Stimulated activated CD8-positive, alpha-beta memory T cell treated with anti-CD3 and anti-CD28 coated beads, Interleukin-2, amount 100 ng/mL, for 48 hours (primary cell): Measurements from ENCODE around the gene CD81.
A peak's percentile ranks its signal among the peaks of the same experiment; 100 is the strongest.
"Not testable (repeated sequence)": the region's sequence is repeated elsewhere in the genome, so short reads cannot be mapped to it uniquely, and the experiment has no call there.

Experiments used
- DNase-seq, 2 donors: peaks; one replicate each; pipeline ENCODE4 v3.0.0-alpha.2; 2020; ENCODE audit warnings: low read depth in 2 of 2

The CD81 gene, protein sequence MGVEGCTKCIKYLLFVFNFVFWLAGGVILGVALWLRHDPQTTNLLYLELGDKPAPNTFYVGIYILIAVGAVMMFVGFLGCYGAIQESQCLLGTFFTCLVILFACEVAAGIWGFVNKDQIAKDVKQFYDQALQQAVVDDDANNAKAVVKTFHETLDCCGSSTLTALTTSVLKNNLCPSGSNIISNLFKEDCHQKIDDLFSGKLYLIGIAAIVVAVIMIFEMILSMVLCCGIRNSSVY

DNA sequence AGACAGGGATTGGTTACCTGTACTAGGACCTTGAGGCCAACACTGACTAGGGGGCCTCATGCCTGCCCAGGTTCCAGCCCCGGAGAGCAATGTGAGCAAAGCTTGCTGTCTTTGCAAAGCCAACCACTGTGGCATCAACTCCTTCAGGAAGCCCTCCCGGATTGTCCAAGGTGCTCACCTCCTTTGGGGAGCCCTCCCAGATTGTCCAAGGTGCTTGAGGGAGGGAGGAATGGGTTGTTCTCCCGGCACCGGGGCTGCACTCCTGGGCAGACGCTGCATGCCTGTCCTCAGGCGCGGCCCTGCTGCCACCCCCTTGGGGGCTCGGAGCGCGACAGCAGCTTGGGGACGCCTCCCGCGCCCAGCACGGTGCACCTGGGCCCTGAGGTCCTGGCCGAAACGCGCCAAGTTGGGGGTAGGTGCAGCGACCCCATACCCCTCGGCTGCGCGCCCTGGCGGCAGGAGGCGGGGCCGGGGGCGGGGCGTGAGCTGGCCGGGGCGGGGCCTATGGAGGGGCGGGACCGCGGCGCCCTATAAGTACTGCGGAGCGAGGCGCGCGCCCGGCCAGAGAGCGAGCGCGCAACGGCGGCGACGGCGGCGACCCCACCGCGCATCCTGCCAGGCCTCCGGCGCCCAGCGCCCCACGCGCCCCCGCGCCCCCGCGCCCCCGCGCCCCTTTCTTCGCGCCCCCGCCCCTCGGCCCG lies at the start of gene CD81:
TSS of gene CD81 (plus strand) at position 560 of the 701 bp plus-strand sequence. CDS start 240 bp downstream, outside the sequence.
- DNase-seq = peak in 1 of 2 donors; percentile 38

DNA sequence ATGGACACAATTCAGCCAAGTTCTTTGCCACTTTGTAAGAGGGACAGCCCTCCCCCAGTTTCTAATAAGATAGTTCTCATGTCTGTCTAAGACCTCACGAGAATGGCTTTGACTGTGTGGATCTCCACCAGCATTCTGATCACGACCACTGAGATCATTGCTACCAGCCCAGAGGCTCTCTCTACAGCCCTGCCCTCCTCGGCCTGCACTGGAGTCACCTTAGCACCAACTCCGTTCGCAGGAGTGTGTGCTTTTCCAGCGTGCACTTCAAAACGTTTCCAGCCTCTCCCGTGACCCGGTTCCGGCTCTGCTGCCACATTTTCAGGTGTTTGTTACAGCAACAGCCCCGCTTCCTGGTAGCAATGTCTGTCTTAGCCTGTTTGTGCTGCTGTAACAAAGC lies 49.1 kb upstream of the CD81 start:
- DNase-seq = no peak

DNA sequence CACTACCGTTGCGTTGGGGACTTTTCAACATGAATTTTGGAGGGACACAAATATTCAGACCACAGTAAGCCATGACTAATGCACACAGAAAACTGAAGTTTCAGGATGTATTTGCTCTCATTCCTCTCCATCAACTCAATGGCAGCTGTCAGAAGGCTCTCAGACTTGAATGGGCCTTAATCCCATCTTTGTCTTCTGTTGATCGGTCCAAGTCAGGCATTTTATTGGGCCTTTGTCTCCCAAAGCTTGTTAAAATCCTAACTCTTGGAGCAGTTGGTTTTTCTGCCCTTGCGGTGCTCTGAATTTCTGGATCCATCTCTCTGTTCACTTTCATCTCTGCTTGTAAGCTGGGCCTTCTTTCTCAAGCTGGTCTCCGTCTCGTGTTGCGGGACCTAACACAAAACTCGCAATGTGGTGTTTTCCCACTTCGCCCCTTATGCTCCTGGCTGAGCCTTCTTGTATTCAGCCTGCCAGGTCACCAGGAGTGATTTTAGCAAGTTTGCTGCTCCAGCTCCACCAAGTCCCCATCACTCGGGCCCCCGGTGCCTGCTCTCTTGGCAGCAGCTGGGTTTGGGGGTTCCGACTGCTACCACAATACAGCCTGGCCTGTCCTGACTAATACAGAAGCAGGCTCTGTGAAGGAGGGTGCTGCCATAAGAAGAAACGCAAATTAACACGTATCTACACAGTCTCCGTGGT lies 48.3 kb upstream of the CD81 start:
- no peak for DNase-seq

DNA sequence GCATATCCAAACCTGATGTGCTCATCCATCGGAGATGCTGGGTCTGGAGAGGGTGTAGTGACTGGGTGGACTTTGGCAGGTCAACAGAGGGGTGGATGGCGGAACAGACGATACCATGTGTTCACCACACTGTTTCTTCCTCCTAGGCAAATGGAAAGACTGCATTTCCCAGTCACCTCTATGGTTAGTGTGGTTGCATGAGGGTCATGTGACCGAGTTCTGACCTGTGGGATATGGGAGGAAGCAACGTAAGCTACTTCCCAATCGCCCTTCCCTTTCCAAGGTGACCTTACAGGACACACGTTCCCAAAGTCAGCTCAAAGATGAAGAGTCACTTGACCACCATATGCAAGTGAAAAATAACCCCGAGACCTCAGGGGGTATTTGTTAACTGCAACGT lies 47.6 kb upstream of the CD81 start:
- DNase-seq = no peak

DNA sequence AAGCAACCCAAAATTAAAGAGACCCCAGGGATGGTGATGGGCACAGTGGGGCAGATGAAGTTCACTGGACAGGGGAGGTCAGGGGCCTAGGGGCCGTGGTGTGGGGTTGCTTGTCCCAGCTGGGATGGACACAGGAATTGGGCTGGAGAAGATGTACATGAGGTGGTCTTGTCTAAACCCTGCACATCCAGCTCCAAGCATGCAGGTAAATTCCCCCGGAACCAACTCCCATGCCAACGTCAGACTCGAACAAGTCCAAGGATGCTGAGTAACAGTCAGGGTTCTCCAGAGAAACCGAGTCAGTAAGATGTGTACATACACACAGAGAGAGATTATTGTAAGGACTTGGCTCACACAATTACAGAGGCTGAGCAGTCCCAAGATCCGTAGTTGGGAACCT lies 46.4 kb upstream of the CD81 start:
- DNase-seq = no peak

DNA sequence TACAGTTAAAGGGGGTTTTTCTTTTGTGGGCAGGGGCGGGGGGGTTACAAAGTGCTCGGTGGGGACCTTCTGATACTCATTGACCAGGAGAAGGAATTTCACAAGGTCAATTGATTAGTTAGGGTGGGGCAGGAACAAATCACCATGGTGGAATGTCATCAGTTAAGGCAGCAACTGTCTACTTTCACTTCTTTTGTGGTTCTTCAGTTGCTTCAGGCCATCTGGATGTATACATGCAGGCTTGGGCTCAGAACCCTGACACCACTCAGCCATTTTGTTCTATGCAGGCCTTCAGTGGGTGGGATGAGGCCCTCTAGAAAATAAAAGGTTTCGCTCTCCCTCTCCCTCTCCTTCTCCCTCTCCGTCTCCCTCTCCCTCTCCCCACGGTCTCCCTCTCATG lies 45.7 kb upstream of the CD81 start:
- no peak for DNase-seq

DNA sequence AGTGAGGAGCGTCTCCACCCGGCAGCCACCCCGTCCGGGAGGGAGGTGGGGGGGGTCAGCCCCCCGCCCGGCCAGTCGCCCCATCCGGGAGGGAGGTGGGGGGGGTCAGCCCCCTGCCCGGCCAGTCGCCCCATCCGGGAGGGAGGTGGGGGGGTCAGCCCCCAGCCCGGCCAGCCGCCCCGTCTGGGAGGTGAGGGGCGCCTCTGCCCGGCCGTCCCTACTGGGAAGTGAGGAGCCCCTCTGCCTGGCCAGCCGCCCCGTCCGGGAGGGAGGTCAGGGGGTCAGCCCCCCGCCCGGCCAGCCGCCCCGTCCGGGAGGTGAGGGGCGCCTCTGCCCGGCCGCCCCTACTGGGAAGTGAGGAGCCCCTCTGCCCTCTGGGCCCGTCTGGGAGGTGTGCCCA lies 44.5 kb upstream of the CD81 start:
- DNase-seq = not testable (repeated sequence)

DNA sequence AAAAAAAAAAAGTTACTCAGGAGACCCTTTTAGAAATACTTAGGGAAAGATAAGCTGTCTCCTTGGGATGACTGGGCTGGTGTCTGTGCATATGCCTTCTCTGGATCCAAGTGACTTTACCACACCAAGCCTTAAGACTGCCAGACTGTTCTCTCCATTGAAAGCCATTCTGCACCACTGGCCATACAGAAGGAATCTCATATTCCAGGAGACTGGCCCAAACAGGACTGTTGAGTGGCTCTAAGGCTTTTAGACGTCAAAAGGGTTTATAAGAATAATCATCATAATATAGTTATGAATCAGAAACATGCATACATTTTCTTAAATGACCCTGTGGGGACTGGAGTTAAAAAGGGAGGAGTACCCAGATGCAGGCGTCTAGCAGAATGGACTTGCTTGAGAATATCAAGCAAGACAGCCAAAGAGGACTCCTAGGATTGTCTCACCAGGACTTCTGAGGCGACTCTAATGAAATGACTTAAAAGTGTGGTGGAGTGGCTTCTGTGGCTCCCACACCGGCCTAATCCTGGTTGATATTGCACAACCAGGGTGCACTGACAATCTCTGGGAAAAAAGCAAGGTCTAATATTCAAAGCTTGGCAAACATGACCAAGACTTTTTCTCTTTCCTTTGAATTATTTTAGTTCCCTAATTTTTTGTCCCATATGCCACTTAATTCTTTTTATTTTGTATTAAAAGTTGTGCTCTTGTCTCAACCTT lies 43.5 kb upstream of the CD81 start:
- not testable (repeated sequence) for DNase-seq

DNA sequence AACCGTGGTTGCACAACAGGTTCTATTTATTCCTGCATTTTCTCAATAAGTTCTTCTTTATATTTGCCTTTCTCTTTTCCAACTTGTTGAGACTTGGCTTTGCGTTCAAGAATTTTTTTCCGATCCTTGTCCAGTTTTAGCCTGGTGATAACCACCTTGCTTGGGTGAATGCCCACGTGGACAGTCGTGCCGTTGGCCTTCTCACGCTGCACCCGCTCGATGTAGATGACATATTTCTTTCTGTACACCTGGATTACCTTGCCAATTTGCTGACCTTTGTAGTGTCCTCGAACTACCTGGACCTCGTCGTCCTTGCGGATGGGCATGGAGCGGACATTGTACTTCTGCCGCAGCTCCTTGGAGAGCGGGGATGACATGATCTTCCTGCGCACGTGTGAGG lies 41.8 kb upstream of the CD81 start:
- DNase-seq = not testable (repeated sequence)

DNA sequence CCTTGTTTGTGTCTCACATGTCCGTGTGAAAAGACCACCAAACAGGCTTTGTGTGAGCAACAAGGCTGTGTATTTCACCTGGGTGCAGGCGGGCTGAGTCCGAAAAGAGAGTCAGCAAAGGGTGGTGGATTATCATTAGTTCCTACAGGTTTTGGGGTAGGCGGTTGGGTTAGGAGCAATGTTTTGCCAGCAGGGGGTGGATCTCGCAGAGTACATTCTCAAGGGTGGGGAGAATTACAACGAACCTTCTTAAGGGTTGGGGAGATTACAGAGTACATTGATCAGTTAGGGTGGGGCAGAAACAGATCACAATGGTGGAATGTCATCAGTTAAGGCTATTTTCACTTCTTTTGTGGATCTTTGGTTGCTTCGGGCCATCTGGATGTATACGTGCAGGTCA lies 38.4 kb upstream of the CD81 start:
- DNase-seq = not testable (repeated sequence)

DNA sequence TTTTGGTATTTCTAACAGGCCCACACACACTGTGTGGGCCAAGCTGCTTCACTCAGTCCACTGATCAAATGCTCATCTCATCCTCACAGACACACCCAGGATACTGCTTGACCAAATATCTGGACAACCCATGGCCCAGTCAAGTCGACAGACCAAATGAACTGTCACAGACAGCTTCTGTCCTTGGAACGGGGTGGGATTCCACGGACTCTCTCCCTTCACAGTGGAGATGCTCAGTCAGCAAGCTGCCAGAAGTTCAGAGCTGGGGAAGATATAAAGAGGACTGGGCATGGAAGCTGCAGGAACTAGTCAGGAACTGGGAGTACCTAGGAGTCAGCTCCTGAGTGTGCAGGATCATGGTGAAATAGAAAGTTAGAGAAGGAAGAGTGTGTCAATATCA lies 34.6 kb upstream of the CD81 start:
- DNase-seq = no peak

DNA sequence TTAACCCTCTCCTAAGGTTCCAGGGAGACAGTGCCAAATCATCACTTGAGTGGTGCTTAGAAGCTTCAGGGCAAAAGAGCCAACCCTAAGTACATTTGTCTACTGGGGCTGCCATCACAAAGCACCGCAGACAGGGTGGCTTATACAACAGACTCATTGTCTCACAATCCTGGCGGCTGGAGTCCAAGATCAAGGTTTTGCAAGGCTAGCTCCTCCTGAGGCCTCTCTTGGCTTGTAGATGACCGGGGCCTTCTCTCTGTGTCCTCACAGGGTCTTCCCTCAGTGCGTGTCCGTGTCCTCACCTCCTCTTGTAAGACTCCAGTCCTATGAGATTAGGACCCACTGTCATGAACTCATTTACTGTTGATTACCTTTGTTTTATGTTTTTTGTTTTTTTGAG lies 34.1 kb upstream of the CD81 start:
- no peak for DNase-seq

DNA sequence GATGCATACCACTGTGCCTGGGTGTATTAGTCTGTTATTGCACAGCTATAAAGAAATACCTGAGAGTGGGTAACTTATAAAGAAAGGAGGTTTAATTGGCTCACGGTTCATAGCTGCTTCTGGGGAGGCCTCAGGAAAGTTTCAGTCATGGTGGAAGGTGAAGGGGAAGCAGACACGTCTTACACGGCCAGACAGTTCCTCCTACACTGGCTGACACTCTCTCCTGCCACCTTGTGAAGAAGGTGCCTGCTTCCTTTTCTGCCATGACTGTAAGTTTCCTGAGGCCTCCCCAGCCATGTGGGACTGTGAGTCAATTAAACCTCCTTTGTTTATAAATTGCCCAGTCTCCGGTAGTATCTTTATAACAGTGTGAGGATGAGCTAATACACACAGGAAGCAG lies 33.6 kb upstream of the CD81 start:
- DNase-seq = no peak

DNA sequence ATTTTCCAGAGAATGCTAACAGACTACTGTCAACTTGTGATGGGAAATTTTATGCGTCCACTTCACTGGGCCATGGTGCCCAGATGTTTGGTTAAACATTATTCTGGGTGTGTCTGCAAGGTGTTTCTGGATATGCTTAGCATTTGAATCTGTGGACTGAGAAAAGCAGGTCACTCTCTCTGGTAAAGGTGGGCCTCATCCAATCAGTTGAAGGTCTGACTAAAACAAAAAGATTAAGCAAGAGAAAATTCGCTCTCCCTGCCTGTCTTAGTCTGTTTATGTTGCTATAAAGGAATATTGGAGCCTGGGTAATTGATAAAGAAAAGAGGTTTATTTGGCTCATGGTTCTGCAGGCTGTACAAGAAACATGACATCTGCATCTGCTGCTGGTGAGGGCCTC lies 32.1 kb upstream of the CD81 start:
- DNase-seq = no peak

DNA sequence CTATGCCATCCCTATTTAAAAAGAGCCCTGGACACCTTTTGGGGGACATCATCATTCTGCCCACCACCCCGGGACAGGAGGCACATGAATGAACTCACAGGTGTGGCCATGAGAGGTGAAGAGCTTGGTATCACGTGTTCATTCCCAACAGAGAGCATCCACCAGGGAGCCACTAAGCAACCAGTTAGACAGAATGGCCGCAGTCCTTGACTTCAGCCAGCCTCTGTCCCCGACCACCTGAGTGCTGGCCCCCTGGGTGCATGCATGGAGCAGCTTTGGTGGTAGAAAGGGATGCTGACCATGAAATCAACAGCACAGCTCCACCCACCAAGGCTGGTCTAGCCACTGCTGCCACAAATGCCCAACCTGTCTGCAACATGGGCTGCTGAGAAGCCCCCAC lies 31.1 kb upstream of the CD81 start:
- DNase-seq = no peak

DNA sequence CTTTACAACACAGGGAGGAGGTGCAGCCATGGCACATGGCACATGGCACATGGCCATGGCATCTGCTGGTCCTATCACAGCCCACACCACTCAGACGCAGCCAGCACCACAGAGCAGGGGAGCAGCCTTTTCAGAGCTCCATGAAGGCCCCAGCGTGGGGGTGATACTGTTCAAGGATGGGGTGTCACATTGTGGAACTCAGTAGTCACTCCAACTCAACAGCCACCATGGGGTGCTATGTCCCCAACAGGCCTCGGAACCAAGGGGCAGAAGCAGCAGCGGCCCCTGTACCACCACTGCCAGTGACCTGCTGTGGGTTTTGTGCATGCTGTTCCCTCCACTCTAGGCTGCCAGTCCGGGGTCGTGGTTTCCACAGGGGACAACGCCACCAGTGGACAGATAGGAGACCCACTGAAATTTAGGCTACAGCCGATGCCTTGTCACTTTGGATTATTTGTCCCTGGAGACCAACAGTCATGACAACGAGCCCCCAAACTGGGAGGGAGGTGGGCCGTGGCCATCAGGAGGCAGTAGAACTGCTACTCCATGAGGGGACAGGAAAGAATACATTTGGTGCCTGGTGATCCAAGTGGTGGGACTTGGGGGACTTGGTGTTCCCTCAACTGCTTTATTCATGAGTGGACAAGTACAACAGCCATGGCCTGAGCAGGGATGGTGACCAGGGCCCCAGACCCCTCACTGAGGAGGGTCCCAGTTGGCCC lies 30.4 kb upstream of the CD81 start:
- DNase-seq = no peak

DNA sequence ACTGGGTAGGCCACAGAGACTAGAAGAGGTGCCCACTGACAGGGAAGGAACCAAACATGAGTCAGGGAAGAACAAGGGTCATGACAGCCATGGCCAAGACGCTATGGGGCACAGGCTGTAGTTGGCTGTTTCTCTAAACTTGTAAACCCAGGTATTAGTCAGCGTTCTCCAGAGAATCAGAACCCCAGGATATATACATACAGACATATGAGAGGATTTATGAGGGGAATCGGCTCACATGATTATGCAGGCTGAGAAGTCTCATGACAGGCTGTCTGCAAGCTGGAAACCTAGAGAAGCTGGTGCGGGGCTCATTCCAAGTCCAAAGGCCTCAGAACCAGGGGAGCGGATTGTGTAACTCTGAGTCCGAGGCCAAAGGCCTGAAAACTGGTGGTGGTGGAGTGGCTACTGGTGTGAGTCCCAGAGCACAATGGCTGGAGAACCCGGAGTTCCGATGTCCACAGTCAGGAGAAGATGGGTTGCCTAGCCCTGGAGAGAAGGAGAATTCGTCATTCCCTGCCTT lies 29.7 kb upstream of the CD81 start:
- no peak for DNase-seq

DNA sequence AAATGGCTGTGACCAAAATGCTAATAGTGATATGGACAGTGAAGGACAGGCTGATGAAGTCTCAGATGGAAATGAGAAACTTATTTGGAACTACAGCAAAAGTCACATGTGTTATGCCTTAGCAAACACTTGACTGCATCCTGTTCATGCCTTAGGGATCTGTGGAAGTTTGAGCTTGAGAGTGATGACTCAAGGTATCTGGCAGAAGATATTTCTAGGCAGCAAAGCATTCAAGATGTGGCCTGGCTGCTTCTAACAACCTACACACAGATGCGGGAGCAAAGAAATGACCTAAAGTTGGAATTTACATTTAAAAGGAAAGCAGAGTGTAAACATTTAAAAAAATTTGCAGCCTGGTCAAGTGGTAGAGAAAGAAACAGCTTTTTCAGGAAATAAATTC lies 28.1 kb upstream of the CD81 start:
- no peak for DNase-seq

DNA sequence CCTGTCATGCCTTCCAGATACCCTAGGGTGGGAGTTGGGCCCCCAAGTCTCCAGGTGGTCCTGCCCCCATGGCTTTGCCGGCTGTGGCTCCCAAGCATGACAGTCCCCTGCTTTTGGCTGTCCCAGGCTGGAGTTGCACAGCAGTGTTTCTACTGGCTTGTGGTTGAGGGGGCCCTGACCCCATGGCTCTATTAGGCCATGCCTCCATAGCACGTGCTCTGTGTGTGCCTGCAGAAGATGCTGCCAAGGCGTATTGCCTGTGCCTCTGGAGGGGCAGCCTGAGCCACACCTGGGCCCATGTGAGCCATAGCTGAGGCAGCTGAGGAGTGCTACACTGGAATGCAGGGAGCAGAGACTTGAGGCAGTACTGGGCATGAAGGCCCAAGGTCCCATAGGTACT lies 25.4 kb upstream of the CD81 start:
- DNase-seq = no peak

DNA sequence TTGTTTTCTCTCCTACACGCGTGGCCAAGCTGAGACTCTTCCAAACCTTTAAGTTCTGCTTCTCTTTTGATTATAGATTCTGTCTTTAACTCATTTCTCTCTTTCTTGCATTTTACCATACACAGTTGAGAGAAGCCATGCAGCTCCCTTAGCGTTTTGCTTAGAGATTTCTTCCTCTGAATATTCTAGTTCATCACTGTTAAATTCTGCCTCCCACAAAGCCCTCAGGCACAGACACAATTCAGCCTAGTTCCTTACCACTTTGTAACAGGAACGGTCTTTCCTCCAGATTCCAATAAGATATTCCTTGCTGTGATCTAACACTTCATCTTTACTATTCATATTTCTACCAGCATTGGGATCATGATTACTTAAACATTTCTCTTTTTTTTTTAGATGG lies 24.7 kb upstream of the CD81 start:
- no peak for DNase-seq

DNA sequence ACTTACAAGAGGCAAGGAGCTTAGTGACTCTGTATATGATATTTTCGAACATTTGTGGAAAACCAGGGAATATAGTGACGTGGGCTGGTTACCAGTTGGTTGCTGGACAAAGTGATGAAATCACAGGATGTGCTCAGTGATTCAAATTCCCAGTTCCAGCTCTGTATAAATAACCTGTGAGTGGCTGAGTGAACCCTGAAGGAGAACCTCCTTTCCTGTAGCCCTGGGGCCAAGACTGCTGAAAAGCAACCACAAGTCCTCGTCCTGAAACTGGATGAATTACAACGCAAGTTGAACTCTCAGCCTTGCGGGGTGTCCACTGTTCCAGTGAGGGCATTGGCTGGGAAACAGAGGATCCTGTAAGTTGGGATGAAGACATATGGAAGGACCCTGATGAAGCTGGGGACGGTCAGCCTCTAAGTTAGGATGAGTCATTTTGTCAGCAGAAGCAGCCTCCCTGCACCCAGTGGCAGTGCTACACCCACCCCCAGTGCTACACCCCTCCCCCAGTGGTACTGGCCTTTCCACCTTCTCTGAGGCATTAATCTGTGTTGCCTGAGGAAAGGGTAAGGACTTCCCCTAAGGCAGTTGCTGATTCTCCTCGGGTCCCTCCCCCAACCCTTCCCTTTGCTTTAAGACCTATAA lies 22.0 kb upstream of the CD81 start:
- no peak for DNase-seq
